DMS153 treated with DMSO at 0.1 percent for 48 hours (cell line): ENCODE results near the gene AFF3.

Source experiments
- DNase-seq: peaks from one replicate; lab custom pipeline; 2025; ENCODE audit not compliant: unreplicated experiment; lab: John Stamatoyannopoulos, UW

The AFF3 gene

DNA sequence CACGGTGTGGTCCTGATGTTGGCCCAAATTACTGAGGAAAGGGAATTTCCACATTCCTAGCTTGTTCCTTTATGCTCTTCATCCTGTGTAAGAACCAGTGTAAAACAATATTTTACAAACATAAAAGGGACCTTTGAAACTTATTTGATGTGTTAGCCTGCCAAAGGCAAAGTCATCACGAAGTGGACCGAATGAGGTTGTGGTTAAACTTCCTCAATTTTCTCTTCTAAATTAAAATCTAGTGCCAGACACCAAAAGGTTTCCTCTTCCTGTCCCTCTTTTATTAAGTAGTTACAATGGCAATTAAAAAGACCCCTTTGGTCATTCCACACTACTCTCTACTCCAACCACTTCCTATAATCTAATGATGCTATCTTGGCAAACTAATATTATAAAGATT, 279.8 kb downstream of the AFF3 start:
- DNase-seq: no peak

- no peak for DNase-seq
Measured at GRCh38 chr2:99861376-99861760, 281.0 kb downstream of the AFF3 start.

- no peak for DNase-seq
Measured at GRCh38 chr2:99860720-99861375, 281.5 kb downstream of the AFF3 start.

GRCh38 chr2:99858951-99859596, 283.3 kb downstream of the AFF3 start:
- no peak for DNase-seq

GRCh38 chr2:99857867-99858444, 284.4 kb downstream of the AFF3 start:
- no peak for DNase-seq

- no peak for DNase-seq
Measured at GRCh38 chr2:99857372-99857771, 285.0 kb downstream of the AFF3 start.

- no peak for DNase-seq
Measured at GRCh38 chr2:99856119-99856518, 286.3 kb downstream of the AFF3 start.

- DNase-seq: no peak
Measured at GRCh38 chr2:99854236-99854852, 288.0 kb downstream of the AFF3 start.

DNA sequence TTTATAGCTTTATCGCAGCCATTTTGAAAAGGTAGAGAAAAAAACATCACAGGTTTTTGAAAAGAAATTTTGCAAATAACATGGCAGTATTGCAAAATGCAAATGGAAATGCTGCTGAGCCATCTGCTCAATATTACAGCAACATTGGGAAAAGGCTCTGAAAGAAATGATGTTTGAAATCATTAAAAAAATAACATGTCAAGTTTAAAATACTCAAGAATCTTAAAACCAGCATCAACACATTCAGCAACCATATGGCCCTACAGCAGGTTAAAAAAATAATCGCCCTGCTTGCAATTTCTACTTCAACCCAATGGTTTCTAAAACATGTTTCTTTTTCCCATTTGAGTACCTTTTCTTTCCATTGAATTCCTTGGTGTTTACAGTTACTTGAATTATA, 289.4 kb downstream of the AFF3 start:
- no peak for DNase-seq

DNA sequence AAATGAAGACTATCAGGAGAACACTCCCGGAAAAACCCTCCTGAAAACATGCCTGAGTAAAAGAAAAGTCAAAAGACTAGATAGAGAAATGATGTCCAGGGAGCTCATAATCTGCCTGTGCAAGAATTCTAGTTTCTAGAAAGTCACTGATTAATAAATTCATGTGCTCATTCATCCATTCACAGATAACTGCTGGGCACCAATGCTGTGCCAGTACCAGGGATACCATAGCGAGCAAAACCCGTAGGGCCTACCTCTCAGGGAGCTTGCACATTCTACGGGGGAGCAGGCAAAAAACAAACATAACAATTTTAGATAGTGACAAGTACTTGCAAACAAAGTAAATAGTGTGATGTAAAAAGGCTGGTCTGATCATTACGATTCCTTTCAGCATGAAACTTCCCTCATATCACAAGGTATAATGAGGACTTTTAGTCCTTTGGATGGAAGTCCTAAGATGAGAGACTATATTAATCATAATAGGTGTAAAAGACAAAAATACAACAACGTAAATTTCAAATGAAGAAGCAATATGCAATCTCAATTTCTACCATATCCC, 289.9 kb downstream of the AFF3 start:
- no peak for DNase-seq

DNA sequence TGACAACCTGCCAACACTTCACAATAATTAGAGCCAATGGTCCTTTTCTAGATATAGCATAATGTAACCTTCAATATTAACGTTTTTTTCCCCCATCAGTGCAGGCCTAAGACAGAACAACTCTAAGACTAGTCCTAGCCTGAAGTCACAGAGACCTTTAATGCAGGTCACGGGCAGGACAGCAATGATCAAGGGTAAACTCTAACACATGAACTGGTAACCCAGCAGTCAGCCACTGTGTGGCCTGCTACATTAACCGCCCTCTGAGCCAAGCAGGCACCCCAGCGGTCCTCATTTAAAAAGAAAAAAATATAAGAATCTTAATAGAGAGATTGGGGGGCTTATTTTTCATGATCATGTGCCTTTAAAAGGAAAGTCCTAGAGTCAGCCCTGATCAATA, 290.6 kb downstream of the AFF3 start:
- no peak for DNase-seq

DNA sequence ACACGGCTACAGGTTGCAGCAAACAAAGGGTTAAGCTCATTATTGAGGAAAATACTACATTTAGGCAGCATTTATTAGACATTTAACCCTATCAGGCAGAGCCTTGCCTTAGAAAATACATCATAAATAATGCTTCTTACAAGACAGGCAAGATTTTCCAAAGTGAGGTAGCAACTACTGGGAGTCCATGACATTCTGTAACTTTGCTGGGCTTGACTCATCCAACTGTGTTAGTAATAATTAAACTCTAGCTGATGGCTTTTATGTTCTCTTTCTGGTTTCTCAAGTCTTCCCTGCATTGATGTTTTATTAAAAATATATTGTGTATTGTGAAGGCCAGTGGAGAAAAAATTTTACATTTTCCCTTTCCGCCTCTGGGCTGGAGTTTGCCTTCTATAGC, 291.3 kb downstream of the AFF3 start:
- DNase-seq: no peak

DNA sequence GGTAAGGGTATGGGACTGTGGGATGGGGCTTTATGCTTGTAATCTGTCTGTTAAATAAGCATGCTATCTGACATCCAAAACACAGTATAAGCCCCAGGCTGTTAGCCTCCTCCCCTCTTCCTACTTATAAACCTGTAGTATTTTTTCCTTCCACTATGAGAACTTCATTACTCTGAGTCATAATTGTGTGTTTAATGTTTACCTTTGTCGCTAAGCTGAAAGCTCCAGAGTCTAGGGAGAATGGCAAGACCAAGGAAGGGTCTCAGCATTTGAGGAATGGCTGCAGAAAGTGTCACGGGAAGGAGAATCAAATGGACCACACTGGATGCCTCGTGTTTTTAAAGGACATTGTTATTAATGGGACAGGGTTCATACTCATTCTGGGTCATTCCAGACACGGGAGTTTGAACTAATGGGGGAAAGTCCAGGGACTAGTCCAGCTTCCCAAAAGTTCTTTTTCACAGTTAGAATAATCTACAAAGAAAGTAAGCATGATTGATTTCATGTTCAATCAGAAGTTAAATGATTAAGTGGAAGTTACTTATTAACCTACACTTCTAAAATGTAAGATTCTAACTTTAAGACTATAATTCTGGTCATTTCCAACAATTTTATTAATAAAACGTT, 292.2 kb downstream of the AFF3 start:
- DNase-seq: no peak

- DNase-seq: no peak
Measured at GRCh38 chr2:99846462-99847107, 295.8 kb downstream of the AFF3 start.

- DNase-seq: no peak
Measured at GRCh38 chr2:99845296-99845695, 297.1 kb downstream of the AFF3 start.

DNA sequence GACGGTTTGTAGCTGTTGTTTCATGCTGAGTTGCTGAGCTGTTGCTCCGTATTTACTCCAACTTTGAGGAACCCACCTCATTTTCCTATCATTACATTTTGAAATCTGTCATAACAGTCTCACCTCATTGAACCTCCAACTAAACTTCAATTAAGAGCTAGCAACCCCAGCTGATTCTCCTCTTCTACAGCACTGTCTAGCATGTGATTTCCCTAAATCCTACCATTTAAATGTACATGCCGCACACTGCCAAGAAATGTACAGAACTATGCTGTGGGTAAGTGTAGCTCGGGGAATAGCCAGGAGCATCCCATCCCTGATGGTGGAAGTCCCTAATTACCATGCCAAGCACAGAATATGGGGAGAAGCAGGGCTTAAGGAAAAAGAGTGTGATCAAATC, 299.9 kb downstream of the AFF3 start:
- DNase-seq: no peak

DNA sequence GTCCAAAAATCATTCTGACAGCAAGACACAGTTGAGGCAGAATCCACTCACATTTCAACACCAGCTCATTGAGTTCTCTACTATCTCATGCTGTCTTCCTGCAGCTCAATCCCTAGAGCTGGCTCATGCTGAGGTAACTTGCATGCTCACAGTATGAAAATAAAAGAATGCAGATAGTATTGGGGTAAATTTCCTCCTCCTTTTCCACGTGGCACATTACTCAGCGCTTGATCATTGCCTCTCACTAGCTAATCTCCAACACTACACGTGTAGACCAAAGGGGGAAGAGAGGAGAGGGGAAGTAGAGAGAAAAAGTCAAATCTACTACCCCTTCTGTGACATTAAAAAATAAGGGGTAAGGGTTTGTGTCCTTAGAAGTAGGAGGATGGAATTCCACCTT, 300.6 kb downstream of the AFF3 start:
- DNase-seq: no peak

DNA sequence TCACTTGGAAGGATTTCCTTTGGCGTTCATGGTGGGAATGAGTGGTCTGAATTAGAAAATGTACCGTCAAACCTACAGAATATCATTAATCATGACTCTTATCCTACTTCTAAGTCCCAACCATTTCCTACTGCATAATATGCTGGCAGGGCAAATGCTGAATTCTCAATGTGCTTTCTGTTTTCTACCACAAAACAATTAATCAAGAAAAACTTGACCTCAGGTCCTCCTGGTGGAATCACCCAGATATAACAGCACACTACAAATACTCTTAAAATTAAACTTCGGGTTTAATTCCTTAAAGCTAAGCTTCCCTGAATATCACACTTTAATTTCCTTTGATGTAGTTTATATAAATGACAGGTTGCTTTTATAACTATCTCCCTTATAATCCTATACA, 301.6 kb downstream of the AFF3 start:
- no peak for DNase-seq

- no peak for DNase-seq
Measured at GRCh38 chr2:99836690-99837605, 305.4 kb downstream of the AFF3 start.

GRCh38 chr2:99834426-99834825, 308.0 kb downstream of the AFF3 start:
- no peak for DNase-seq
